GM18951 (cell line): ENCODE data around the gene VWCE.

ENCODE experiments used
- POLR2A ChIP-seq: IDR thresholded peaks from 4 replicates; pipeline ENCODE4 v1.6.1; 2011; ENCODE audit warnings: mild to moderate bottlenecking; ENCODE audit not compliant: insufficient read length, insufficient read depth; ENCODE audit errors: extremely low read depth
- in situ Hi-C: fragments of 300-500 bp; cut with MboI; formaldehyde crosslinking; loops from one replicate; pipeline ENCODE4 v1.12.0; 2022; ENCODE audit warnings: low sequenced_read_pairs, mixed read lengths, inconsistent platforms; ENCODE audit not compliant: unreplicated experiment

The VWCE gene

DNA sequence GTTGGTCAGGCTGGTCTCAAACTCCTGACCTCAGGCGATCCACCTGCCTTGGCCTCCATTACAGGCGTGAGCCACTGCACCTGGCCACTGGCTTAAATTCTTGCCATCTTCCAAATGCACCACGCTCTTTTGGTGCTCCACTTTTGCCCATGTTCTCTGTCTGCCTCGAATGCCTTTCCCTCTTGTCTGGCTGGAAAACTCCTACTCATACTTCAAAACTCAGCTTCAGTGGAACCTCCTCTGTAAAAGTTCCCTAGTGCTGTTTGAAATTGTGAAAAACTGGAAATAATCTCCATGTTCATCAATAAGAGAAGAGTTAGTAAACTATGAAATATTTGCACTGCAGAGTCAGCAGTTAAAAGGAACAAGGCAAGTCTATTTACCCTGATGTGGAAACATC is 11.5 kb downstream of the VWCE start:
- in situ Hi-C loops: no loop called here
- TF ChIP-seq POLR2A: no peak

DNA sequence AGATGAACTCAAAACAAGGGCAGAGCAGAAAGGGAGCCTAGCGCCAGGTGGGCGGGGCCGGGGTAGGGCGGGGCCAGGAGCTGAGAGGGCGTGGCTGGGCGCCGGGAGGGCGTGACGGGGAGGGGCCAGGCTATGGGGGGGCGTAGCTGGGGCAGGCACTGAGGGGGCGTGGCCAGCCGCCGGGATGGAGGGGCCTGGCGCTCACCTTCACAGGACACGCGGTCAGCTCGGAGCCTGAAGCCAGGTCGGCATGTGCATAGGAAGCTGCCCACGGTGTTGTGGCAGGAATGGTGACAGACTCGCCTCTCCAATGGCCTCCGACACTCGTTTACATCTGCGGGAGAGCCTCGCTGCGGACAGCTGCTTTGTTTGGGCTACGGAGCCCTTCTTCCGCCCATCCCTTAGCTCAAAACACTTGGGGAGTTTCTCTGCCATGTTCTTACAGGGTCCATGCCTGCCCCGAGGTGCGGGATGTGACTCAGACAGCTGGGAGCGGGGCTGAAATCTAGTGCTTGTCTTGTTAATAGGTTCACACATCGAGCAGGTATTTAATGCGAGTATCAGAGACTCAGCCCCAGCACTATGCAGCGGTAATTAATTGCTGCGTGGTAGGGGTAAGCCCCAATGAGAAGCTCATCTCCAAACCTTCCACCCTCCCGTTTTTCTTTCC is 13.4 kb downstream of the VWCE start:
- in situ Hi-C loops: no loop called here
- no peak for TF ChIP-seq POLR2A

DNA sequence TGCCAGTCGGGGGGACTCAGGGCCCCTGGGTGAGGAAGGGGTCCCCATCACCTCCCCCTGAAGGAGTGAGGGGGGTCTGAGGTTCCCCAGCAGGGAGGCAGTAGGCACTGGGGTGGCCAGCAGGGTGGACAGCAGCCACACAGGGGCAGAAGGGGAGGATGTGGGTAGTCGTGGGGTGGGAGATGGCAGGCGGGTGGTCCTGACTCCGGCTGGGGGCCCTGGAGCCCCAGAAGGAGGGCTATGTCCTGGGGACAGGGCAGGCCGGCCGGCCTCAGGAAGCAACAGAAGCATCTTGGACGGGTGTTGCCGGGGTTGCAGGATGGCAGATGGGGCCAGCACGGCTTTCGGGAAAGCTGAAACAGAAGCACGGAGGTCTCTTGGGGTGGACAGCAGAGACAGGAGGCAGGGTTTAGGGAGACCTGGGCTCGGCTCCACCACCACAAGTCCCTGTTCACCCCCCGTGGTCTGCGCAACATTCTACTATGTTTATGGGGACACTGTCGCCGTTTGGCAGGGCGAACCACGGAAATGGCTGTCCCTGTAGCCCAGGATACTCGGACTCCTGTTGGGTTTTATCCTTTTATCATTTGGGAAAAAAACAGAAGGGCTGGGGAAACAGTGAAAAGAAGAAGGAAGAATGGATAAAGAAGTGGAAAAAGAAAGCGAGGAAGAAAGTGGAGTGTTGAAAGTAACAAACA is 14.1 kb downstream of the VWCE start:
- in situ Hi-C loops: no loop called here
- TF ChIP-seq POLR2A: no peak

DNA sequence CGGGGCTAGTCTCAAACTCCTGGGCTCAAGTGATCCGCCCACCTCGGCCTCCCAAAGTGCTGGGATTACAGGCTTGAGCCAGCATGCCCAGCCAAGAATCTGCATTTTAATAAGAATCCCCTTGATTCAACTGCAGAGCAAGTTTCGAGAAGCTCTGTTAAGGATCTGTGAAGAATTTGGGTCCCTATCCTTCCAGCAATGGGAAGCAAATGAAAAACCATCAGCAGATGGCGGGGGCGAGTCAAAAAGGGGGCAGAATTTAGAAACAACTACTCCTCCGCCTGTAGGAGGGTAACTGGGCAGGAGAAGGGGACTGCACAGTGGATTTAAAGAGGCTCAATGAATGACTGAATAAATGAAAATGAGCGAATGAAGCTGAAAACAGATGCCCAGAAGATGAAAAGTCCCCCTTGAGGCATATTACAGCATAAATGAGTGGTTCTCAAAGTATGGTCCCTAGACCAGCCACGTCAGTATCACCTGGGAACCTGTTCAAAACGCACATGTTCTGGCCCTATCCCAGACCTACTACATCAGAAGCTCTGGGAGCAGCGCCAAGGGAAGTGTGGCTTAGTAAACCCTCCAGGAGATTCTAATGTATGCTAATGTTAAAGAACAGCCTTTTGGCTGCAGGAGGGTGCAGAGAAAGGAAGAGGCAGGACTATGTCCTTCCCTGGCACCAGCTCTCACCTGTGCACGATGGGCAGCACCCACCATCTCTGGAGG is 15.0 kb downstream of the VWCE start:
- in situ Hi-C loops: no loop called here
- TF ChIP-seq POLR2A: no peak

DNA sequence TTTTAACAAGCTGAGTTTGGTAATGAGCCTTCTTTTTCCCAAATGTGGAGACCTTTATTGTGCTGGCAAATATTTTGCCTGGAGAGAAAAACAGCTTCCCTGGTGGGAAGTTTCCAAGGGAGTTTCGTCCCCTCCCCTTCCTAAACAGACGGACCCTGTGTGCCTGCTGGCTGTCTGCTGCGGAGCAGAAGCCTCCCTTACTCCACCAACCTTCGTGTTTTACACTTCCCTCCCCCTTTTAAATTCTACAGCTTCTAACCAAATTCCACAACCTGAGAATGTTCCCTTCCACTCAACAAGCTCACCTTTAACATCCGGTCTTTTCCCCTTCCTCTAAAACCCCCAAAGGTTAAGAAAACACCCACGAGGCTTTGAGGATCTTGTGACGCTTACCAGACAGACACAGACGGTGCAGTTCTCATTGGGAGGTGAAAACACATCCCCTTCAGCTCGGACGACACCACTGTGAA is 17.1 kb downstream of the VWCE start:
- in situ Hi-C loops: no loop called here
- TF ChIP-seq POLR2A: no peak

DNA sequence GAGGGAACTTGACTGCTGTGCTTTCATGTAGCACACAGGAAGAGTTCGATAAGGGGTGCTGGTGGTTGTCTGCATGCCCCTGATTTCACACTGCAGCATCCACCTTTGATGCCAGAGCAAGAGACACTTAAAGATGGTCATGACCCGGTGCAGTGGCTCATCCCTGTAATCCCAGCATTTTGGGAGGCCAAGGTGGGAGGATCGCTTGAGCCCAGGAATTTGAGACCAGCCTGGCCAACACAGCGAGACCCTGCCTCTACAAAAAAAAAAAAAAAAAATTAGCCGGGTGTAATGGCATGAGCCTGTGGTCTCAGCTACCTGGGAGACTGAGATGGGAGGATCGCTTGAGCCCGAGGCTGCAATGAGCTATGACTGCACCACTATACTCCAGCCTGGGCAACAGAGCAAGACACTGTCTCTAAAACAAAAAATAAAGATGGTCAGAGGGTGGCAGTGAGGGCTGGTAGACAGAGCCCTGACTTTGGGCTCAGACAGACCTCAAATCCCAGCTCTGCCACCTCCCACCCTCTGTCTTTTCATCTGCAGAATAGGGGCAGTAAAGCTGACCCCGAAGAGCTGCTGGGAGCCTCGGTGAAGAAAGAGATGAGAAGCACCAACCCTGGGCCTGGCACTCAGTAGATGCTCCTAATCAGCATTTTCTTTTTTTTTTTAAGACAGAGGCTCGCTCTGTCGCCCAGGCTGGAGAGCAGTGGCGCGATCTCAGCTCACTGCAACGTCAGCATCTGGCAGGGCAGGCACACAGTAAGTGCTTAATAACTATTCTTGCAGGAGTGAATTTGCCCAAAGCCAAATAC is 17.7 kb downstream of the VWCE start:
- no peak for TF ChIP-seq POLR2A
- in situ Hi-C loops: no loop called here

DNA sequence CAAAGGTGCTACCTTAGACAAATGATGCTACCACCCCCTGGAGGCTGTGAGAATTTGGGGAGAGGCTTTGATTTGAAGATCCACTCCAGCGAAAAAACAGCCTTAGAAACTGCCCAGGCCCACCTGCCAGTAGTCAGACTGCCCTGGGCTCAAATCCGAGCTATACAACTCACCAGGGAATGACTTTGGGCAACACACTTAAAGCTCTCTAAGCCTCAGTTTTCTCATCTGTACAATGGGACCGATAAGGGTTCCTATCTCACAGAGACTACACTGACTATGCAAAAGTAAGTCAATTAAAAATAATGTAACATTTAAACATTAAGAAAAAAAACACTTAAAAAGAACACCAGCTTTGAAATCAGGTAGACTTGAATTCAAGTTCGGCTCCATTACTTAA is 19.9 kb downstream of the VWCE start:
- in situ Hi-C loops: no loop called here
- TF ChIP-seq POLR2A: no peak

DNA sequence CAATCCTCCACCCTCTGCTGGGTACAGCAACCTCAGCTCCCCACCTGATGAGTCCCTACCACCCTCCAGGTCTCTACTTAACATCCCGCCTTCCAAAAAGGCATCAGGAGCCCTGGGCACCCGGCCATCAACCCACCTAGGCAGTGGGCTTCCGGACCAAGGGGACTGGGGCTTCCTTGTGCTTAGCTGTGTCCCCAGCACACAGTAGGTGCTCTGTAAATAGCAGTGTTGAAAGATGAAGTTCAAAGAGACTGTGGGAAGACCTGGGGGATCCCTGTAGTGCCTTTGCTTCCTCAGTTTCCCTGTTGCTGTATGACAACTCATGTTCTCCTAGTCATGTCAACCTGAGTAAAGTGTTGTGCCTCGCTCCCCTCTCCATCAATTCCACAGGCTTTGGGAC is 21.0 kb downstream of the VWCE start:
- no peak for TF ChIP-seq POLR2A
- in situ Hi-C loops: no loop called here

DNA sequence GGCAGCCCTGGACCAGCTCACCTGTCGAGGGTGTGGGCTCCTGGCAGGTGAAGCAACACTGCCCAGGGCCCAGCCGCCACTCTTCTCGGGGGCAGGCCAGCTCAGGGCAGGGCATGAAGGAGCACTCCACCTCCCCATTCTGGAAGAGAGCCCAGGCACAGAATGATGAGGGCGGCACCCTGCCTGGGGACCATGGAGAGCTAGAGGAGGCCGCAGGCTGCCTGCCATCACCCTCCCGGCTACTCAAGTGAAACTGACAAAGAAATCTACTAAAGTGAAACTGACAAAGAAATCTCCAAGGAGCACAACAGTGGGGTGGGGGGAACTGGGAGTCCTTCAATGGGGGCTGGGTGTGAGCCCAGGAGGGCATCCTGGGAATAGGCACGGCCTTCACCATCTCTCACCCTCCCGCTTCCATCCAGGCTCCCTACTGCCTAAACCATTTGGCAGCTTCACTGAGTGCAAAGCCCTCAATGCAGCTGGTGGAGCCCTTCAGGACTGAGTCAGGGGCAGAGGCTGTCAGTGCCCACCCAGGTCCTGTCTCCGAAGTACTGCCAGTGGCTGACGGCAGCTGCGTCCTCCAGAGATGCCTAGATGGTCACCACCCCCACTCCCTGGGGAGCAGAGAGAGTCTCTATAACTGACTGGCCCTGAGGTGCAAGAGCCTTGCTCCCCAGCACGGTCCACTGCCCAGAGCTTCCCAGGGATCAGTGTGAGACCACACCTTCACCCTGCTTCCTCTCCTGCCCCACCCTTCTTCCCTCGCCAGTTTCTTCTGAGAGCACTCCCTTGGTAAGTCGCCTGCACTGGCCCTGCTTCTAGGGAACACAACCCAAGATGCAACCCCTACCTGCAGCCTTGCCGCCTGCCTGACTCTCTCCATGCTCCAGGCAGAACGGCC is 21.7 kb downstream of the VWCE start:
- in situ Hi-C loops: no loop called here
- no peak for TF ChIP-seq POLR2A

DNA sequence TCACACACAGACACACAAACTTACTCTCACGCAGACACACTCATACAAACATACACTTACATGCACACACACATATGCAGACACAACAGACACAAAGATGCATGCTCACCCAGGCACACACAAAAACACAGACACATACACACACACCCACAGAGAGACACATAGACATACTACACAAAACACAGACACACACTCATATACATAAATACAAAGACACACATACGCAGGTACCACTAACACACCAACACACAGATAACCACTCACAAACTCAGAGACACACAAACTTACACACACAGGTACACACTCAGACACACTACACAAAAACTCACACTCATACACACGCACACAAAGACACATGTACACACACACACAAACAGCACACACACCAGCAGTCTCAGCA is 22.4 kb downstream of the VWCE start:
- in situ Hi-C loops: no loop called here
- no peak for TF ChIP-seq POLR2A

DNA sequence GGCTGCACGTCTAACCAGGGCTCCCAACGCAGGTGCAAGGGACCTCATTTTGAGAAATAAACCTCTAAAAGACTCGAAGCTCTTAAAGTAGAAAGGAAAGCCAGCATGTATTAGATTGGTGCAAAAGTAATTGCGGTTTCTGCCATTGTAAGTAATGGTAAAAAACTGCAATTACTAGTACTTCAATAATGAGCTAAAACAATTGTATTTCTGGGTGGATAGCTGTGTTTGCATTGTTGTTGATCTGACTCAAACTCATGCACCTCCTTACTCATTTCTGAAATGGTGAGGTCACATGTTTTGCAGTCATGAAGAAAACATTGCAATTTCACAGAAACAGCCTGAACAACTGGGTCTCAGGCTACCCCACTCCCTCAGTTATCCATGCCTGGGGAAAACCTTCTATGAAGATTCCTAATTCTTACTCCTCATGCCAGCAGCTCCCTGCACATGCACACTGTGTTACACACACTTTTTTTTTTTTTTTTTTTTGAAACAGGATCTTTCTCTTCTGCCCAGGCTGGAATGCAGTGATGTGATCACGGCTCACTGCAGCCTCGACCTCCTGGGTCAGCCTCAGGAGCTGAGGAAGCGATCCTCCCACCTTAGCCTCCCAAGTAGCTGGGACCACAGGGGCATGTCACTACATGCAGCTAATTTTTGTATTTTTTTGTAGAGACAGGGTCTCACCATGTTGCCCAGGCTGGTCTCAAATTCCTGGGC is 24.6 kb downstream of the VWCE start:
- in situ Hi-C loops: no loop called here
- no peak for TF ChIP-seq POLR2A
